Central memory CD8-positive, alpha-beta T cell (primary cell): ENCODE data around the gene C3AR1.
"Not testable (repeated sequence)": the region's sequence is repeated elsewhere in the genome, so short reads cannot be mapped to it uniquely, and the experiment has no call there.

Source experiments
- ATAC-seq: fragments of 150-1000 bp; cut with Tn5 transposase; replicated peaks from 2 replicates; pipeline ENCODE4 v1.10.0; 2022; ENCODE audit warnings: mild to moderate bottlenecking, moderate FRiP score, moderate number of reproducible peaks; ENCODE audit not compliant: poor library complexity, severe bottlenecking; ENCODE audit errors: extremely low read depth
- DNase-seq, 2 donors: peaks; one replicate each; pipeline ENCODE4 v3.0.0; 2021; ENCODE audit warnings: low spot score in 2 of 2
- H3K27ac Mint-ChIP-seq: one replicate; pipeline ENCODE4 v1.8.0; 2022; ENCODE audit warnings: low read depth, mild to moderate bottlenecking, moderate library complexity, mixed read lengths
- H3K27me3 Mint-ChIP-seq: one replicate; pipeline ENCODE4 v1.8.0; 2022; ENCODE audit warnings: mixed read lengths
- H3K36me3 Mint-ChIP-seq: one replicate; pipeline ENCODE4 v1.8.0; 2022; ENCODE audit warnings: mild to moderate bottlenecking, moderate library complexity, mixed read lengths; ENCODE audit not compliant: insufficient read depth
- H3K4me1 Mint-ChIP-seq: one replicate; pipeline ENCODE4 v1.8.0; 2022; ENCODE audit warnings: mixed read lengths
- H3K4me3 Mint-ChIP-seq: one replicate; pipeline ENCODE4 v1.8.0; 2022; ENCODE audit warnings: mild to moderate bottlenecking, moderate library complexity, mixed read lengths
- H3K9me3 Mint-ChIP-seq: one replicate; pipeline ENCODE4 v1.8.0; 2022; ENCODE audit warnings: mixed read lengths

C3AR1 gene

GRCh38 chr12:8065991-8066594, at the start of gene C3AR1:
TSS of gene C3AR1 (minus strand) at chr12:8066359. CDS start at chr12:8060185, 6,174 bp downstream.
- H3K36me3 Mint-ChIP-seq = no peaks in the 10 kb centered on the region
- peak in 1 of 2 donors; percentile 33 for DNase-seq

DNA sequence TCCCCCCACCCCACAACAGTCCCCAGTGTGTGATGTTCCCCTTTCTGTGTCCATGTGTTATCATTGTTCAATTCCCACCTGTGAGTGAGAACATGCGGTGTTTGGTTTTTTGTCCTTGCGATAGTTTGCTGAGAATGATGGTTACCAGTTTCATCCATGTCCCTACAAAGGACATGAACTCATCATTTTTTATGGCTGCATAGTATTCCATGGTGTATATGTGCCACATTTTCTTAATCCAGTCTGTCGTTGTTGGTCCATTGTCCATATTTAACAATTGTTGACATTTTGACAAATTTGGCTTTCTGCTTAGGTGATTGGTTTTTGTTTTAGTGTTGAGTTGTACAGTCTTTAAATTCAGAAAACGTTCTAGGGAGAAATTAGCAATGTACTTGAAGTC, 47.0 kb upstream of the C3AR1 start:
- DNase-seq, H3K9me3 Mint-ChIP-seq, ATAC-seq, H3K27ac Mint-ChIP-seq, H3K4me1 Mint-ChIP-seq, H3K27me3 Mint-ChIP-seq, H3K36me3 Mint-ChIP-seq, H3K4me3 Mint-ChIP-seq: not testable (repeated sequence)

More at GRCh38 chr12:8065991-8066594, at the start of gene C3AR1:
- Mint-ChIP-seq H3K4me1 (peaks cover 34% of the 10 kb centered on the region), H3K27me3 (peaks cover 9% of the 10 kb centered on the region), H3K4me3 (peak within 1 kb of the TSS; percentile 78), H3K9me3 (no peaks in the 10 kb centered on the region), H3K27ac (peak within 1 kb of the TSS; percentile 93)
- ATAC-seq = peak; percentile 100

GRCh38 chr12:8108808-8109398, 42.7 kb upstream of the C3AR1 start:
- Mint-ChIP-seq H3K4me3 (no peak overlapping the region), H3K9me3 (no peaks in the 10 kb centered on the region)

GRCh38 chr12:8099235-8099634, 33.1 kb upstream of the C3AR1 start:
- no peak overlapping the region for H3K4me3 Mint-ChIP-seq
- H3K36me3 Mint-ChIP-seq = peaks cover 45% of the 10 kb centered on the region
- ATAC-seq = no peak
- H3K4me1 Mint-ChIP-seq = peaks cover 12% of the 10 kb centered on the region
- peak overlapping the region; percentile 16 for H3K27ac Mint-ChIP-seq
- no peak for DNase-seq
- H3K9me3 Mint-ChIP-seq = no peaks in the 10 kb centered on the region
- no peaks in the 10 kb centered on the region for H3K27me3 Mint-ChIP-seq

More at GRCh38 chr12:8108808-8109398, 42.7 kb upstream of the C3AR1 start:
- Mint-ChIP-seq H3K27me3 (no peaks in the 10 kb centered on the region), H3K27ac (no peak overlapping the region), H3K36me3 (peaks cover 5% of the 10 kb centered on the region), H3K4me1 (no peaks in the 10 kb centered on the region)
- ATAC-seq (peak; percentile 68), DNase-seq (peak; percentile 60 to 65)

DNA sequence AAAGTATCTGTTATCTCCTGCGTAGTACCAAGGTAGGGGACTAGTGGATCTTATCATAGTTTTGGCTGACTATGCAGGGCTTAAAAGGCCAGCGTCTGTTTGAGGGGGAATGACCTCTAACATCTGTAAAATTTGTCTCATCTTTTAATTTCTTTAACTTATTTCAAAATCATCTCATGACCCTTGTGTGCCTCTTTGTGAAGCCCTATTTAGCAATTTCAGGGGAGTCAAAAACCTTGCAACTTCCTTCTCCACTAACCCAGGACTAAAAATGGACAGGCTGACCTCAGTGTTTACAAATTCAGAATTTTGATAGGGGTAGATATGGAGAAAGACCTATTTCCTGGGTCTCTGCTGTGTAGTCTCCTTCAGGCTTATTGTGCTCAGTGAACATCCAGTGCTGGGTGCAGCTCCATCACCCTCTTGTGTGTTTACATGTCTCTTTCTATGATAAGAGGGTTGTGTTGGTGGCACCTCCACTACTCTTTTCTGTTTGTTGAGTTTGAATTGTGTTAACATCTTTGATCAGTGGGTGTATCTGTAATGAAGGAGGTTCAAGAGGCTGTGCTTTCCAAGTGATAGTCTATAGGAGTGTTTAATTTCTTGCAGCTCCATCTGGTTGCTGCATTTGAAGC, 30.2 kb upstream of the C3AR1 start:
- Mint-ChIP-seq H3K4me1 (peaks cover 12% of the 10 kb centered on the region), H3K27me3 (no peaks in the 10 kb centered on the region), H3K4me3 (no peak overlapping the region), H3K36me3 (peaks cover 63% of the 10 kb centered on the region), H3K9me3 (no peaks in the 10 kb centered on the region), H3K27ac (no peak overlapping the region)
- DNase-seq = no peak
- no peak for ATAC-seq

GRCh38 chr12:8093291-8093690, 27.1 kb upstream of the C3AR1 start:
- Mint-ChIP-seq H3K36me3 (peaks cover 67% of the 10 kb centered on the region), H3K4me1 (peaks cover 14% of the 10 kb centered on the region), H3K27ac (peak overlapping the region; percentile 67), H3K4me3 (no peak overlapping the region), H3K9me3 (no peaks in the 10 kb centered on the region), H3K27me3 (no peaks in the 10 kb centered on the region)
- ATAC-seq (no peak), DNase-seq (no peak)

GRCh38 chr12:8089716-8090115, 23.6 kb upstream of the C3AR1 start:
- H3K9me3 Mint-ChIP-seq = no peaks in the 10 kb centered on the region
- peaks cover 46% of the 10 kb centered on the region for H3K36me3 Mint-ChIP-seq
- no peak for ATAC-seq
- H3K4me3 Mint-ChIP-seq = no peak overlapping the region
- H3K27ac Mint-ChIP-seq = peak overlapping the region; percentile 95
- no peaks in the 10 kb centered on the region for H3K27me3 Mint-ChIP-seq
- no peak for DNase-seq
- peaks cover 28% of the 10 kb centered on the region for H3K4me1 Mint-ChIP-seq

- H3K4me1 Mint-ChIP-seq = peaks cover 32% of the 10 kb centered on the region
- peak overlapping the region; percentile 74 for H3K4me3 Mint-ChIP-seq
- H3K27ac Mint-ChIP-seq = peak overlapping the region; percentile 95
- not testable (repeated sequence) for H3K27me3 Mint-ChIP-seq, H3K9me3 Mint-ChIP-seq, DNase-seq, ATAC-seq
- H3K36me3 Mint-ChIP-seq = peaks cover 43% of the 10 kb centered on the region
These were observed 23.1 kb upstream of the C3AR1 start for GRCh38 chr12:8089277-8089676.

GRCh38 chr12:8088574-8088973, 22.4 kb upstream of the C3AR1 start:
- Mint-ChIP-seq H3K4me1 (peaks cover 39% of the 10 kb centered on the region), H3K27me3 (no peaks in the 10 kb centered on the region), H3K27ac (peak overlapping the region; percentile 95), H3K4me3 (peak overlapping the region; percentile 74), H3K9me3 (no peaks in the 10 kb centered on the region), H3K36me3 (peaks cover 43% of the 10 kb centered on the region)
- DNase-seq (peak in 1 of 2 donors; percentile 34), ATAC-seq (peak; percentile 98)

- no peak for ATAC-seq
- Mint-ChIP-seq H3K27me3 (no peaks in the 10 kb centered on the region), H3K4me3 (peak overlapping the region; percentile 74), H3K9me3 (no peaks in the 10 kb centered on the region), H3K4me1 (peaks cover 45% of the 10 kb centered on the region), H3K36me3 (peaks cover 38% of the 10 kb centered on the region), H3K27ac (peak overlapping the region; percentile 95)
- no peak for DNase-seq
These were observed 21.5 kb upstream of the C3AR1 start for GRCh38 chr12:8087666-8088065.

GRCh38 chr12:8084351-8084750, 18.2 kb upstream of the C3AR1 start:
- Mint-ChIP-seq H3K36me3 (peaks cover 22% of the 10 kb centered on the region), H3K27ac (peak overlapping the region; percentile 99), H3K4me1 (peaks cover 61% of the 10 kb centered on the region), H3K4me3 (peak overlapping the region; percentile 93)
- H3K27me3 Mint-ChIP-seq, DNase-seq, H3K9me3 Mint-ChIP-seq, ATAC-seq: not testable (repeated sequence)

DNA sequence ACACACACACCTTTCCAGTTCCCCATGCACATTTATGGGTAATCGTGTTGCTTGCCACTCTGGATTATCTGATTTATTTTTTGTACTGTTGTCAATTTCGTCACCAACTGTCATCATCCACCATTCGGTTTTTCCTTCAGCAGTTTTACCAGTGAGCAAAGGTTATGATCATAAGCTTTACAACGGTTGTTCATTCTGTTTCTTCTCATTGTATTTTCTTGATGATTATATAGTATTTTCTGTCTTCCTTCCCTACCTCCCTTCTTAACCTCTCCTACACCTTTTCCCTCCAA, 16.6 kb upstream of the C3AR1 start:
- no peaks in the 10 kb centered on the region for H3K27me3 Mint-ChIP-seq
- H3K9me3 Mint-ChIP-seq = no peaks in the 10 kb centered on the region
- peaks cover 52% of the 10 kb centered on the region for H3K4me1 Mint-ChIP-seq
- peak overlapping the region; percentile 93 for H3K4me3 Mint-ChIP-seq
- H3K27ac Mint-ChIP-seq = peak overlapping the region; percentile 99
- H3K36me3 Mint-ChIP-seq = peaks cover 19% of the 10 kb centered on the region
- DNase-seq (no peak), ATAC-seq (no peak)
